ENCODE data around the gene SEMA3D.

SEMA3D gene

DNA sequence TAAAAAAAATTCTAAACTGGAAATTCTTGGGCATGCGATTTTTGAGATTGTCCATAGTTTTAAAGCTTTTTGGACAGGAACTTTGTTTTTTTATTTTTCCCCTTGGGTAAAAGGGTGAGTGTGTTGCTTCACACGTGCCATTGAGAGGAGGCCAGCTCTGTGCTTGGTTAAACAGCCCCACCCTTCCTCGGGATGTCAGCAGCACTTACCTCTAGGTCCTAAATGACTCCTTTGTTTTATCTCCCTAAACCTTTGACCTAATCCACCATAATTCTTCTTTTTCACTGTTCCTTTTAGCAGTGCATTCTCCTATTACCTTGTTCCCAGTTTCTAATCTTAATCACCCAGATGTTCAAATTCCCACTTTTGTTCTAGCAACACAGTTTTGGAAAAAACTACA is 83.5 kb downstream of the SEMA3D start:
- H3K36me3 ChIP-seq (ENCODE audit: control insufficient read depth, insufficient read depth, low read length): no peaks in the 10 kb centered on the region
- no peaks in the 10 kb centered on the region for H3K27me3 ChIP-seq (ENCODE audit: control insufficient read depth, insufficient read depth, low read length)
- no peak overlapping the region for H3K4me3 ChIP-seq (ENCODE audit: low read depth, low read length)
- H3K9ac ChIP-seq (ENCODE audit: low read depth, low read length): no peak overlapping the region
- H3K4me1 ChIP-seq (ENCODE audit: control insufficient read depth, insufficient read depth, low read length): no peaks in the 10 kb centered on the region
- H3K27ac ChIP-seq (ENCODE audit: low read depth, low read length): no peak overlapping the region
- H3K9me3 ChIP-seq (ENCODE audit: control insufficient read depth, insufficient read depth, low read length): no peaks in the 10 kb centered on the region

- no peak overlapping the region for H3K27ac ChIP-seq (ENCODE audit: low read depth, low read length)
- no peak overlapping the region for H3K4me3 ChIP-seq (ENCODE audit: low read depth, low read length)
- no peaks in the 10 kb centered on the region for H3K27me3 ChIP-seq (ENCODE audit: control insufficient read depth, insufficient read depth, low read length)
- no peaks in the 10 kb centered on the region for H3K9me3 ChIP-seq (ENCODE audit: control insufficient read depth, insufficient read depth, low read length)
- H3K36me3 ChIP-seq (ENCODE audit: control insufficient read depth, insufficient read depth, low read length): no peaks in the 10 kb centered on the region
- no peaks in the 10 kb centered on the region for H3K4me1 ChIP-seq (ENCODE audit: control insufficient read depth, insufficient read depth, low read length)
- H3K9ac ChIP-seq (ENCODE audit: low read depth, low read length): no peak overlapping the region
Measured at GRCh38 chr7:85102813-85103350, 84.0 kb downstream of the SEMA3D start.

DNA sequence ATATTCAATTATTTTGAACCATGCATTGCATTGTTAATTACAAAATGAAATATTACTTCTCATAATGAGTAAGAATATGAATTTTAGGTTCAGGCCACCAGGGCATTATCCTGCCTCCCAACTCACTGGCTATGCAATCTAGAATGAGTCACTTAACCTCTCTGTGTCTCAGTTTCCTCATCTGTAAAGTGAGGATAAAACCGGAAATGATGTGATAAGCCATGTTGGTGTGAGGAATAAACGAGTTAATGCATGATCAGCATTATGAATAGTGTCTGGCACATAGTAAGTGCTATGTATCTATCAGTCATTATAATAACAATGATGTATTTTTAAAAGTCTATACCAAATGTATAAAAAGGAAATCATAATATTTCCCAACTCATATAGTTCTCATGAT is 85.5 kb downstream of the SEMA3D start:
- Histone ChIP-seq H3K27me3 (ENCODE audit: control insufficient read depth, insufficient read depth, low read length) (no peaks in the 10 kb centered on the region), H3K9ac (ENCODE audit: low read depth, low read length) (no peak overlapping the region), H3K4me3 (ENCODE audit: low read depth, low read length) (no peak overlapping the region), H3K9me3 (ENCODE audit: control insufficient read depth, insufficient read depth, low read length) (no peaks in the 10 kb centered on the region), H3K36me3 (ENCODE audit: control insufficient read depth, insufficient read depth, low read length) (no peaks in the 10 kb centered on the region), H3K4me1 (ENCODE audit: control insufficient read depth, insufficient read depth, low read length) (no peaks in the 10 kb centered on the region), H3K27ac (ENCODE audit: low read depth, low read length) (no peak overlapping the region)

DNA sequence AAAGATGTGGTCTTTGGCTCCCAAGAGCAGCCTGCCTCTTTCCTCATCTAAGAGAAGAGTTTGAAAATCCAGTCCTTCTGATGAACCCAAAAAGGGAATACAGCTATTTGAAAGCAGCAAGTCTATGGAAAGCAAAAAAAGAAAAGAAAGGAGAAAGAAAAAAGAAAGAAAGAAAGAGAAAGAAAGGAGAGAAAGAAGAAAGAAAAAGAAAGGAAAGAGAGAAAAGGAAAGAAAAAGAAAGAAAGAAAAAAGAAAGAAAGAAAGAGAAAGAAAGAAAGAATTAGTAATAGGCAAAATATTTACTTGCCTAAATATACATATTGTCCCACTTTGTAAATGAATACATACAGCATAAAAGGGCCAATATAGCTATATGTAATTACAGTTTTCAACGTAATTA is 89.0 kb downstream of the SEMA3D start:
- Histone ChIP-seq H3K4me3 (ENCODE audit: low read depth, low read length) (no peak overlapping the region), H3K9ac (ENCODE audit: low read depth, low read length) (no peak overlapping the region), H3K9me3 (ENCODE audit: control insufficient read depth, insufficient read depth, low read length) (no peaks in the 10 kb centered on the region), H3K27ac (ENCODE audit: low read depth, low read length) (no peak overlapping the region), H3K4me1 (ENCODE audit: control insufficient read depth, insufficient read depth, low read length) (no peaks in the 10 kb centered on the region), H3K27me3 (ENCODE audit: control insufficient read depth, insufficient read depth, low read length) (no peaks in the 10 kb centered on the region), H3K36me3 (ENCODE audit: control insufficient read depth, insufficient read depth, low read length) (no peaks in the 10 kb centered on the region)

GRCh38 chr7:85095806-85096205 is 91.0 kb downstream of the SEMA3D start:
- H3K9me3 ChIP-seq (ENCODE audit: control insufficient read depth, insufficient read depth, low read length): no peaks in the 10 kb centered on the region
- no peaks in the 10 kb centered on the region for H3K4me1 ChIP-seq (ENCODE audit: control insufficient read depth, insufficient read depth, low read length)
- H3K4me3 ChIP-seq (ENCODE audit: low read depth, low read length): no peak overlapping the region
- no peaks in the 10 kb centered on the region for H3K36me3 ChIP-seq (ENCODE audit: control insufficient read depth, insufficient read depth, low read length)
- H3K9ac ChIP-seq (ENCODE audit: low read depth, low read length): no peak overlapping the region
- no peaks in the 10 kb centered on the region for H3K27me3 ChIP-seq (ENCODE audit: control insufficient read depth, insufficient read depth, low read length)
- no peak overlapping the region for H3K27ac ChIP-seq (ENCODE audit: low read depth, low read length)

- Histone ChIP-seq H3K4me1 (ENCODE audit: control insufficient read depth, insufficient read depth, low read length) (no peaks in the 10 kb centered on the region), H3K9ac (ENCODE audit: low read depth, low read length) (no peak overlapping the region), H3K27me3 (ENCODE audit: control insufficient read depth, insufficient read depth, low read length) (no peaks in the 10 kb centered on the region), H3K9me3 (ENCODE audit: control insufficient read depth, insufficient read depth, low read length) (no peaks in the 10 kb centered on the region), H3K27ac (ENCODE audit: low read depth, low read length) (no peak overlapping the region), H3K4me3 (ENCODE audit: low read depth, low read length) (no peak overlapping the region), H3K36me3 (ENCODE audit: control insufficient read depth, insufficient read depth, low read length) (no peaks in the 10 kb centered on the region)
Measured at GRCh38 chr7:85095366-85095765, 91.5 kb downstream of the SEMA3D start.

DNA sequence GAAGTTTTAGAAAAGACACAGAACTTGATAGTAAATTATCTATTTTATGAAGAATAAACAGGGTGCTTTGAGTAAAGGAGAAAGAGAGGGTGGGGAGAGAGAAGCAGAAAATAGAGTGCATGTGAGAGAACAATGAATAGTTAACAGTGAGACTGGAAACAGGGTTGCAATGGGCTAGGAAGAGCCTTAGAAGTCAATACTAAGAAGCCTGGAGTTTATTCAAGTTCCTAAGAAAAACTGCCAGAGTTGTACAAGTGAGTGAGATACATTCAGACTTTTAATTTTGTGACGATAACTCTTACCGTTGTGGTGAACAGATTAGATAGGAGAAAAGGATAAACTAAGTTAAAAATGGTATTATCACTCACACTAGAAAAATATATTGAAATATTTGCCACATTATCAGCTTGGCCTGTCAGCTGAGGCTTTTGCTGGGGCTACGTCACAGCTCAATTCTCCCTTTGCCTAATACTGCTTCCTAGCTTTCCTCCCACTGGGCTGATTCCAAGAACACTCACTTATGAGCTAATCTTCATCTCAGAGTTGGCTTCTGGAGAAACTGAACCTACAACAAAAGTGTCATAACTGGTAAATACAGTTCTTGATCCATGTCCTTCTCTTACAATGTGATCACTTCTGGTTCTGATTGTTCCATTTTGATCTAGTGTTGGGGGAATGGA is 92.7 kb downstream of the SEMA3D start:
- no peaks in the 10 kb centered on the region for H3K36me3 ChIP-seq (ENCODE audit: control insufficient read depth, insufficient read depth, low read length)
- no peaks in the 10 kb centered on the region for H3K4me1 ChIP-seq (ENCODE audit: control insufficient read depth, insufficient read depth, low read length)
- H3K27ac ChIP-seq (ENCODE audit: low read depth, low read length): no peak overlapping the region
- no peaks in the 10 kb centered on the region for H3K27me3 ChIP-seq (ENCODE audit: control insufficient read depth, insufficient read depth, low read length)
- no peak overlapping the region for H3K4me3 ChIP-seq (ENCODE audit: low read depth, low read length)
- no peak overlapping the region for H3K9ac ChIP-seq (ENCODE audit: low read depth, low read length)
- H3K9me3 ChIP-seq (ENCODE audit: control insufficient read depth, insufficient read depth, low read length): no peaks in the 10 kb centered on the region

- no peak overlapping the region for H3K4me3 ChIP-seq (ENCODE audit: low read depth, low read length)
Measured at GRCh38 chr7:85091565-85091928, 95.3 kb downstream of the SEMA3D start.

GRCh38 chr7:85090919-85091564 is 95.8 kb downstream of the SEMA3D start:
- Histone ChIP-seq H3K9me3 (ENCODE audit: control insufficient read depth, insufficient read depth, low read length) (no peaks in the 10 kb centered on the region), H3K27ac (ENCODE audit: low read depth, low read length) (no peak overlapping the region), H3K4me1 (ENCODE audit: control insufficient read depth, insufficient read depth, low read length) (no peaks in the 10 kb centered on the region), H3K27me3 (ENCODE audit: control insufficient read depth, insufficient read depth, low read length) (no peaks in the 10 kb centered on the region), H3K4me3 (ENCODE audit: low read depth, low read length) (no peak overlapping the region), H3K36me3 (ENCODE audit: control insufficient read depth, insufficient read depth, low read length) (no peaks in the 10 kb centered on the region), H3K9ac (ENCODE audit: low read depth, low read length) (no peak overlapping the region)

More at GRCh38 chr7:85091565-85091928, 95.3 kb downstream of the SEMA3D start:
- no peak overlapping the region for H3K27ac ChIP-seq (ENCODE audit: low read depth, low read length)
- H3K4me1 ChIP-seq (ENCODE audit: control insufficient read depth, insufficient read depth, low read length): no peaks in the 10 kb centered on the region
- no peaks in the 10 kb centered on the region for H3K27me3 ChIP-seq (ENCODE audit: control insufficient read depth, insufficient read depth, low read length)
- no peaks in the 10 kb centered on the region for H3K9me3 ChIP-seq (ENCODE audit: control insufficient read depth, insufficient read depth, low read length)
- no peaks in the 10 kb centered on the region for H3K36me3 ChIP-seq (ENCODE audit: control insufficient read depth, insufficient read depth, low read length)
- no peak overlapping the region for H3K9ac ChIP-seq (ENCODE audit: low read depth, low read length)

DNA sequence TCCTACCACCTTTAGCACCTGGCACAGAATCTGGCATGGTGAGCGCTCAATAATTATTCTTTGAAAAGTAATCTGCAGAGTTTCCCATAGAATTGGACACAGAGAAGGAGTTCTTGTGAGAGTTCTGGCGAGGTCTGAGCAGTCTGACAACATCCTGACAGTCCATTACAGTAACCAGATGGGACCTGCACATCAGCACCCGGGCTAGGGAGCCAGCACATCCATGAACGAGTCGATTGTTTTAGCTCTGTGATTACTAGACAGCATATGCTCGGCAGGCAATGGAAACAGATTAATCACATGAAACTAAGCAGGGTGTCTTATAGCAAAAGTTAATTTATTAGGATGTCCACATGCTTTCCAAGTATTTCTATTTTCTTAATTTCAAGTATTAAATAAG is 96.7 kb downstream of the SEMA3D start:
- Histone ChIP-seq H3K9me3 (ENCODE audit: control insufficient read depth, insufficient read depth, low read length) (no peaks in the 10 kb centered on the region), H3K27me3 (ENCODE audit: control insufficient read depth, insufficient read depth, low read length) (no peaks in the 10 kb centered on the region), H3K4me1 (ENCODE audit: control insufficient read depth, insufficient read depth, low read length) (no peaks in the 10 kb centered on the region), H3K4me3 (ENCODE audit: low read depth, low read length) (no peak overlapping the region), H3K36me3 (ENCODE audit: control insufficient read depth, insufficient read depth, low read length) (no peaks in the 10 kb centered on the region), H3K9ac (ENCODE audit: low read depth, low read length) (no peak overlapping the region), H3K27ac (ENCODE audit: low read depth, low read length) (no peak overlapping the region)

DNA sequence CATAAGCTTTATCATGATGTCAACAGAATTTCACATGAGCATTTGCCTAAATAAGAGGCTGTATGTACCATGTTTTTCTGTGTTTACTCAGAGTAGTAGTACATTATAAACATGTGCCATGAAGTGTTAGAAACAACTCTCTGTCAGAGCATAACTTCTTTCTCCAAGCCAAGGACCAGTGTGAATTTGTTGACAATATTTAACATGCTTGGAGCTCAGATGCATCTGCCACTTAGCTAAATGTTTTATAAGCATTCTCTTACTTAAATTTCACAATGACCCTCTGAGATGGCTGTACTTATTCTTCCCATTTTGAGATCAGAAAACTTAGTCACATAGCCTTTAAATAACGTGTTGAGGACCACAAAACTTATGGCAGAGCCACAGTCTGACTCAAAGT is 105.0 kb downstream of the SEMA3D start:
- H3K27ac ChIP-seq (ENCODE audit: low read depth, low read length): no peak overlapping the region
- no peaks in the 10 kb centered on the region for H3K27me3 ChIP-seq (ENCODE audit: control insufficient read depth, insufficient read depth, low read length)
- no peaks in the 10 kb centered on the region for H3K4me1 ChIP-seq (ENCODE audit: control insufficient read depth, insufficient read depth, low read length)
- no peaks in the 10 kb centered on the region for H3K36me3 ChIP-seq (ENCODE audit: control insufficient read depth, insufficient read depth, low read length)
- H3K9me3 ChIP-seq (ENCODE audit: control insufficient read depth, insufficient read depth, low read length): no peaks in the 10 kb centered on the region
- no peak overlapping the region for H3K4me3 ChIP-seq (ENCODE audit: low read depth, low read length)
- H3K9ac ChIP-seq (ENCODE audit: low read depth, low read length): no peak overlapping the region
